Bronchial epithelial cell (primary cell): ENCODE results near the gene ADRM1. TPM values are rescaled to one million over a fixed set of nuclear protein-coding genes. Genes with fewer than 3 reads are reported as not detected.

ENCODE experiments used
- DNase-seq: peaks from one replicate; pipeline ENCODE4 v3.0.0-alpha.2; 2010; ENCODE audit warnings: low read depth
- FAIRE-seq: peaks from 2 replicates; lab custom pipeline; 2011; peaks lifted over from hg19 to GRCh38; lab: Jason Lieb, UNC
- H3K27me3 ChIP-seq: 2 replicates; pipeline ENCODE4 v1.5.1; 2011; ENCODE audit warnings: low read length; ENCODE audit not compliant: control insufficient read depth, insufficient read depth
- H3K36me3 ChIP-seq: 2 replicates; pipeline ENCODE4 v1.5.1; 2011; ENCODE audit warnings: low read length; ENCODE audit not compliant: control insufficient read depth, insufficient read depth
- H3K4me3 ChIP-seq: 2 replicates; pipeline ENCODE4 v1.5.1; 2011; ENCODE audit warnings: mild to moderate bottlenecking, low read depth, low read length, control low read depth
- CTCF ChIP-seq: IDR thresholded peaks from 2 replicates; pipeline ENCODE4 v1.5.1; 2011; ENCODE audit warnings: mild to moderate bottlenecking, moderate library complexity, low read length, control low read depth, inconsistent platforms; ENCODE audit not compliant: insufficient read depth, severe bottlenecking
- total RNA-seq: library from RNA; depleted of rRNA; stranded (reverse); fragments of >200 nt; gene quantifications from 2 replicates; pipeline ENCODE4 v1.2.1, GENCODE V29; 2014

The ADRM1 gene
- total RNA-seq, 1 donor from 2014 or later: 145 TPM

DNA sequence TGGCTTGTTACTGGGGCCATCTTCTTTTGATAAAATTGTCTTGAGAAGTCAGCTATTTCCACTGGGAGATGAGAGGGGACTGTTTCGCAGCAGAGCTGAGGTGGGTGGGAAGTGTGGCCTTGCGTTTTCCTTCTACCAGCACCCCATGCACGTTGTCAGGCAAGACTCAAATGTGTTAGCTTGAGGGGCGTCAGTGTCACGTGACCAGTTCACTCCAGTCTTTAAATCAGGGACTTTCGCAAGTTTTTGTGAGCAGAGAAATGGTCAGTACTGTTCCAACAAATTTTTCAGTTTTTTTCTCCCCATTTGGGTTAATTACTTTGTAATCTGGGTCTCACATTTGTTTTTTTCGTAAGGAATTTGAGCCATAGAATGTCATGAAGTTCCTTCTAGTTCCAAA is 20.7 kb upstream of the ADRM1 start:
- FAIRE-seq (no peak), DNase-seq (no peak)
- Histone ChIP-seq H3K36me3 (peaks cover 49% of the 10 kb centered on the region), H3K27me3 (no peaks in the 10 kb centered on the region), H3K4me3 (no peak overlapping the region)
- no peak for TF ChIP-seq CTCF

DNA sequence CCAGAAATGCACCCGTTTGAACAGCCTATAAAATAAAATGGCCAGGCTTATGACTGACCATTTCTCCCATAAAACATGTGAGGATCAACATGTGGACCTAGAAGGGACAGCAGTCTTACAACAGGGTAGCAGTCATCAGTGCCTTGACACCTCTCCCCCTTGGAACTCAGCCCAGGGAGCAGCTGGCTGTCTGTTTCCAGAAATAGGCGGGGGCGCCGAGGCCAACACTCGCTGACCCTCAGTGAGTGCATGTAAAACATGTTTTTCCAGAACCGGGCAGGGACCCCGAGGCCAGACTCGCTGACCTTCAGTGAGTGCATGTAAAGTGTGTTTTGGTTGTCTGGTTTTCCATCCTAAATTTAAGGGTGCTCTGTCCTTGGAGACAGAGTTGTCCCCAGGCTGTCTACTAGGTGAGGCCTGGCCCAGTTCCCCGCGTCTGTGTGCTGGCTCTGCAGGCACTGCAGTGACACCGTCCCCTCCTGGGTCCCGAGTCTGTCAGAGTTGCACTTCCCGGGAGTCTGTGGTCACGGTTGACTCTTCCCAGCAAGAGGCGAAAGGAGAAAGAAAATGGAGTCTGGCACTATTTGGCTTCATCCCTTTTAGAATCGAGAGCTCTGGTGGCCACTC is 19.8 kb upstream of the ADRM1 start:
- DNase-seq: no peak
- no peak for TF ChIP-seq CTCF
- no peaks in the 10 kb centered on the region for H3K27me3 ChIP-seq
- H3K4me3 ChIP-seq: no peak overlapping the region
- FAIRE-seq: no peak
- H3K36me3 ChIP-seq: peaks cover 51% of the 10 kb centered on the region

- TF ChIP-seq CTCF: no peak
- H3K36me3 ChIP-seq: peaks cover 46% of the 10 kb centered on the region
- H3K4me3 ChIP-seq: no peak overlapping the region
- H3K27me3 ChIP-seq: no peaks in the 10 kb centered on the region
- FAIRE-seq: no peak
- DNase-seq: no peak
Measured at GRCh38 chr20:62284448-62284847, 18.3 kb upstream of the ADRM1 start.

DNA sequence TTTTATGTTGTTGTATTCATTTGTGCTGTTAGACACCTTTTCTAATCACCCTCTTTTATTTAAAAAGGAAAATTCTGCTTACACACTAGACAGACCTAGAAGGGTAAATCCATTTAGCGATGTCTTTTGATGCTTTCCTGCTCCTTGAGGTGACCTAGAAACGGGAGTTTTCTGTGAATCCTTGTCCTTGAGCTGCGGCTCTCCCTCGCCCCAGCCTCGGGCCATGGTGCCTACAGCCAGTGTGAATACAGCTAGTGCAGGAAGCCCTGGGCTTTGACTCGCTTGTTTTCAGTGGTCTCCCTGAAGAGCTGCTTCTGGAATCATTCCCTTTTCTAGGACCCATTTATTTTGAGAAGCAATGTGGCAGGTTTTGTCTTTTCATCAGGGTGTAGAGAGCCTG is 17.6 kb upstream of the ADRM1 start:
- Histone ChIP-seq H3K27me3 (no peaks in the 10 kb centered on the region), H3K4me3 (no peak overlapping the region), H3K36me3 (peaks cover 40% of the 10 kb centered on the region)
- DNase-seq (no peak), FAIRE-seq (no peak)
- no peak for TF ChIP-seq CTCF

DNA sequence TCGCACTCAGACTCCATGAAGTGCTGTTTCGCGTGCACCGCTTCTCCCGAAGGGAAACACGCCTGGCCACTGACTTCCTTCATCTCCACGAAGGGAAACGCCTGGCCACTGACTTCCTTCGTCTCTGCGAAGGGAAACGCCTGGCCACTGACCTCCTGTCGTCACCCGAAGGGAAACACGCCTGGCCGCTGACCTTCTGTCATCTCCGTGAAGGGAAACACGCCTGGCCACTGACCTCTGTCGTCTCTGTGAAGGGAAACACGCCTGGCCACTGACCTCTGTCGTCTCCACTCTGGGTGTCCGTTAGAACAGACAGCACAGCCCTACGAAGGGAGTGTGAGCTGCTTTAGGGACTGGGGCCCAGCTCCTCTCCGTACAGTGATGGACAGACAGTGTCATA is 17.1 kb upstream of the ADRM1 start:
- DNase-seq (no peak), FAIRE-seq (no peak)
- H3K36me3 ChIP-seq: peaks cover 35% of the 10 kb centered on the region

More for the DNA sequence above, 17.1 kb upstream of the ADRM1 start:
- no peak for TF ChIP-seq CTCF
- Histone ChIP-seq H3K4me3 (no peak overlapping the region), H3K27me3 (no peaks in the 10 kb centered on the region)
